OCI-LY3 (cell line): ENCODE results near the gene IFI27.

Source experiments
- H2AFZ ChIP-seq: fragments of 200-600, 300-600 bp; shearing (Covaris generic); 2 replicates; pipeline ENCODE4 v1.6.0; 2014; ENCODE audit warnings: antibody characterized with exemption, low read depth, low read length
- H3K27ac ChIP-seq: fragments of 200-600, 300-600 bp; sonication (generic); 2 replicates; pipeline ENCODE4 v1.5.1; 2014; ENCODE audit warnings: mild to moderate bottlenecking, low read length, moderate library complexity, mixed read lengths
- H3K27me3 ChIP-seq: fragments of 200-600, 300-600 bp; sonication (generic); 2 replicates; pipeline ENCODE4 v1.6.1; 2014; ENCODE audit warnings: low read depth, low read length, mixed read lengths
- H3K36me3 ChIP-seq: fragments of 200-600, 300-600 bp; sonication (generic); replicated peaks from 2 replicates; pipeline ENCODE3; 2014; ENCODE audit warnings: low read depth, low read length, mixed read lengths
- H3K4me1 ChIP-seq: fragments of 300-600, 200-600 bp; sonication (generic); 2 replicates; pipeline ENCODE4 v1.6.1; 2014; ENCODE audit warnings: low read length, mixed read lengths
- H3K4me2 ChIP-seq: fragments of 200-600, 300-600 bp; sonication (generic); 2 replicates; pipeline ENCODE4 v1.6.1; 2014; ENCODE audit warnings: low read length, mixed read lengths
- H3K4me3 ChIP-seq: fragments of 300-600, 200-600 bp; sonication (generic); 2 replicates; pipeline ENCODE4 v1.5.1; 2014; ENCODE audit warnings: antibody characterized with exemption, mild to moderate bottlenecking, low read length, moderate library complexity
- H3K79me2 ChIP-seq: fragments of 300-600, 200-600 bp; shearing (Covaris generic); 2 replicates; pipeline ENCODE4 v1.6.1; 2014; ENCODE audit warnings: mild to moderate bottlenecking, low read length, mixed read lengths
- H3K9ac ChIP-seq: fragments of 300-600, 200-600 bp; shearing (Covaris generic); 2 replicates; pipeline ENCODE4 v1.6.0; 2014; ENCODE audit warnings: mild to moderate bottlenecking, low read length, moderate library complexity
- H3K9me3 ChIP-seq: fragments of 200-600, 300-600 bp; shearing (Covaris generic); 2 replicates; pipeline ENCODE4 v1.6.1; 2014; ENCODE audit warnings: low read length, mixed read lengths; ENCODE audit not compliant: insufficient read depth
- H4K20me1 ChIP-seq: fragments of 200-600, 300-600 bp; sonication (generic); 2 replicates; pipeline ENCODE4 v1.6.1; 2016; ENCODE audit warnings: low read length, mixed read lengths; ENCODE audit not compliant: insufficient read depth
- EZH2phosphoT487 ChIP-seq: fragments of 200-600 bp; shearing (Covaris generic); IDR thresholded peaks from 2 replicates; pipeline ENCODE4 v1.6.1; 2018; ENCODE audit warnings: antibody characterized with exemption, mixed run types, low read depth
- TF ChIP-seq, protein P1 (sequence below): fragments of 200-600, 300-600 bp; sonication (generic); IDR thresholded peaks from 2 replicates; pipeline ENCODE4 v1.5.1; 2014; ENCODE audit warnings: antibody characterized with exemption, low read length, low read depth

The IFI27 gene

DNA sequence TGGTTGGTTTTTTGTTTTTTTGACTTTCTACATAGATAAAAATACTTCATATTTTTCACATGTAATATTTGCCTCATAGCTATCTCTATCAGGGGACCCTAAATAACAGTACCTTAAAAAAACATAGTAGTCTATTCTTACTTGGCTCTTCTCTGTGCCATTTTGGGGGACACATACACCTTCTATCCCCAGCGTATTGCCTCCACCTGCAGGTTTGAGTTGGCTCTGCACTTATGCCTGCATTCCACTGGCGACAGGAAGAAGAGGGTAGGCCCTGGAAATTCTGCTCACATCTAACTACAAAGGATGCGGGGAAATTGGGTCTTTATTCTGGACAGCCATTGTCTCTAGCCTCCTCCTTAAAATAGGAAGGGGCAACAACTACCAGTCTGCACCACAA is 32.7 kb downstream of the IFI27 start:
- Histone ChIP-seq H3K9ac (no peak overlapping the region), H3K79me2 (no peaks in the 10 kb centered on the region), H3K4me2 (no peak overlapping the region), H3K4me3 (no peak overlapping the region), H3K27me3 (no peaks in the 10 kb centered on the region), H3K9me3 (no peaks in the 10 kb centered on the region), H3K27ac (no peak overlapping the region), H2AFZ (no peak overlapping the region), H3K4me1 (no peaks in the 10 kb centered on the region), H4K20me1 (no peaks in the 10 kb centered on the region), H3K36me3 (no peaks in the 10 kb centered on the region)
- TF ChIP-seq EZH2phosphoT487: no peak
- TF ChIP-seq, protein P1, sequence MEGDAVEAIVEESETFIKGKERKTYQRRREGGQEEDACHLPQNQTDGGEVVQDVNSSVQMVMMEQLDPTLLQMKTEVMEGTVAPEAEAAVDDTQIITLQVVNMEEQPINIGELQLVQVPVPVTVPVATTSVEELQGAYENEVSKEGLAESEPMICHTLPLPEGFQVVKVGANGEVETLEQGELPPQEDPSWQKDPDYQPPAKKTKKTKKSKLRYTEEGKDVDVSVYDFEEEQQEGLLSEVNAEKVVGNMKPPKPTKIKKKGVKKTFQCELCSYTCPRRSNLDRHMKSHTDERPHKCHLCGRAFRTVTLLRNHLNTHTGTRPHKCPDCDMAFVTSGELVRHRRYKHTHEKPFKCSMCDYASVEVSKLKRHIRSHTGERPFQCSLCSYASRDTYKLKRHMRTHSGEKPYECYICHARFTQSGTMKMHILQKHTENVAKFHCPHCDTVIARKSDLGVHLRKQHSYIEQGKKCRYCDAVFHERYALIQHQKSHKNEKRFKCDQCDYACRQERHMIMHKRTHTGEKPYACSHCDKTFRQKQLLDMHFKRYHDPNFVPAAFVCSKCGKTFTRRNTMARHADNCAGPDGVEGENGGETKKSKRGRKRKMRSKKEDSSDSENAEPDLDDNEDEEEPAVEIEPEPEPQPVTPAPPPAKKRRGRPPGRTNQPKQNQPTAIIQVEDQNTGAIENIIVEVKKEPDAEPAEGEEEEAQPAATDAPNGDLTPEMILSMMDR: peak; percentile 46

DNA sequence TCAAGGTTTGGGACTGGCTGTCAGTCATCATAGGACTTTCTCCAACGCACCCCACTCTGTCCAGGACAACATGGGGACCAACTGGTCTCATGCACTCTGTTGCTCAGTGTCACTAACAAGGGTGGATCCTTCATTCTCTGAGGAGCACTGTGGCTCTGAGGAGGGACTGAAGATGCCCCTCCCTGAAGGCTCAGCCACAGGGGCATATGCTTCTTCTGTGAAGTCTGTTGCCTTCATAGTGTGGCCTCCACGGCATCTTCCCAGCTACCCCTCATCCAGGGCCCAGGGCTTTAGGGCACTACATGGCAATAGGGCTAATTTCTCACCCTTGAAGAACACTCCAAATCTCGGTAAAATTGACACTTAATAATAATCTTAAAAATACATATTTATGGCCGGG is 33.2 kb downstream of the IFI27 start:
- no peaks in the 10 kb centered on the region for H4K20me1 ChIP-seq
- H3K9me3 ChIP-seq: no peaks in the 10 kb centered on the region
- H3K36me3 ChIP-seq: no peaks in the 10 kb centered on the region
- no peak overlapping the region for H2AFZ ChIP-seq
- H3K4me3 ChIP-seq: no peak overlapping the region
- no peaks in the 10 kb centered on the region for H3K4me1 ChIP-seq
- no peak overlapping the region for H3K27ac ChIP-seq
- H3K79me2 ChIP-seq: no peaks in the 10 kb centered on the region
- no peak overlapping the region for H3K9ac ChIP-seq
- no peaks in the 10 kb centered on the region for H3K27me3 ChIP-seq
- TF ChIP-seq, protein P1: no peak
- no peak for TF ChIP-seq EZH2phosphoT487
- H3K4me2 ChIP-seq: no peak overlapping the region

DNA sequence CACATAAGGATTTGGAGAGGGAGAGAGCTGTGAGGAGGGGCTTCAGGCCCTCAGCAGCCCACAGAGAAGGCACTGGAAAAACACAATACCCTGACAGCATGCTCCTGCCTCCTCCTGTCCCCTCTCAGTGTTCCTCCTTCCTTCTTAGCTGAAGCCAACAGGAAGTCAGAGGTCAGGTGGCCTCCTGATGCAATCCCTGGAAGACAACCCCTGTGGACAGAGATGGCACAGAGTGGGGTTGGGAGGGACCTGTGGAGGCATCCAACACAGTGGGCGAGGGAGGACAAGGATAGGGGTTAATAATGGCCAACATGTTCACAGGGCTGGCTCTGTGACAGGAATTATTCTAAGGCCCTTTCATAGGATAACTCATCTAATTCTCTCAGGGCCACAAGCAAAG is 34.2 kb downstream of the IFI27 start:
- Histone ChIP-seq H3K27ac (no peak overlapping the region), H4K20me1 (no peaks in the 10 kb centered on the region), H3K4me2 (no peak overlapping the region), H3K4me3 (no peak overlapping the region), H3K79me2 (no peaks in the 10 kb centered on the region), H3K9me3 (no peaks in the 10 kb centered on the region), H3K9ac (no peak overlapping the region), H2AFZ (peak overlapping the region; percentile 81), H3K27me3 (no peaks in the 10 kb centered on the region), H3K4me1 (no peaks in the 10 kb centered on the region), H3K36me3 (no peaks in the 10 kb centered on the region)
- TF ChIP-seq, protein P1: no peak
- TF ChIP-seq EZH2phosphoT487: no peak

DNA sequence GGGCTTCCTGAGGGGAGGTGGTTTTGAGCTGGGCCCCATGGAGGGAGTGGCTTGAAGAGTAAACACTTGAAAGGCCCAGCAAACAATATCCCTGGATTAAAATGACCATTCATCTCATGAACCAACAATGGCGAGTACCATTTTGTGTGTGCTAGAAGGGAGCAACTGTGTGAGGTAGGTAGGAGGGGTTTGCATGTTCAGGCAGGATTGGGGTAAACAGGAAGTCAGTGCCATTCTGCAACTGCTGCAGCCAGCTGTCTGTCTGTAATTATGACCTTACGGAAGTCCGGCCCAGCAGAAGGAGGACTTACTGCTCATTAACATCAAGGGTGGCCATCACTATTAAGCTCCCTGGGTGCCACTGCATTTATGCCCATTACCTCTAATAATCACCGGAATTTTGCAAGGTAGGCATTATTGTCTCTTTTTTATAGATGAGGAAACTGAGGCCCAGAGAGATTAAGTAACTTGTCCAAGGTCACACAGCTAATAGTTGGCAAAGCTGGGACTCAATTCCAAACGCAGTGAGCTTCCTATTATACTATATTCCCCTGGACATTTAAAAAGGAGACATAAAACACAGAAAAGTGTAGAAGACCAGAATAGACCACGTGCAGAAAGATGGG is 35.5 kb downstream of the IFI27 start:
- H4K20me1 ChIP-seq: no peaks in the 10 kb centered on the region
- H3K4me2 ChIP-seq: no peak overlapping the region
- no peak for TF ChIP-seq EZH2phosphoT487
- TF ChIP-seq, protein P1: no peak
- no peaks in the 10 kb centered on the region for H3K36me3 ChIP-seq
- H3K4me3 ChIP-seq: no peak overlapping the region
- no peak overlapping the region for H3K9ac ChIP-seq
- H2AFZ ChIP-seq: no peak overlapping the region
- no peak overlapping the region for H3K27ac ChIP-seq
- H3K4me1 ChIP-seq: no peaks in the 10 kb centered on the region
- no peaks in the 10 kb centered on the region for H3K27me3 ChIP-seq
- H3K79me2 ChIP-seq: no peaks in the 10 kb centered on the region
- H3K9me3 ChIP-seq: no peaks in the 10 kb centered on the region
